Mesenteric fat pad (tissue), 1 donor: ENCODE measurements around the gene EXOSC10. TPM values are rescaled to one million over a fixed set of nuclear protein-coding genes. Genes with fewer than 3 reads are reported as not detected.
"Not testable (repeated sequence)": the region's sequence is repeated elsewhere in the genome, so short reads cannot be mapped to it uniquely, and the experiment has no call there.

Experiments used
- DNase-seq: peaks from one replicate; pipeline ENCODE4 v3.0.0-alpha.2; 2020; ENCODE audit warnings: low spot score
- total RNA-seq: library from RNA; stranded (reverse); fragmentation: NEBNext Ultra II Directional; extraction: Animal tissue kit (Norgen Biotek cat#: 25700); gene quantifications from one replicate; pipeline ENCODE4 v1.2.1, GENCODE V29; 2021
- donor health status: DM: yes; HTN: yes; CAD: no.

The EXOSC10 gene
- total RNA-seq, 1 donor from 2014 or later, result 46.8 TPM

- peak; percentile 60 for DNase-seq
Measured at GRCh38 chr1:11062965-11063401, 36.7 kb downstream of the EXOSC10 start.

- DNase-seq, result peak; percentile 73
Measured at GRCh38 chr1:11061652-11062365, 37.9 kb downstream of the EXOSC10 start.

- DNase-seq, result peak; percentile 97
Measured at GRCh38 chr1:11059968-11060830, 39.5 kb downstream of the EXOSC10 start, which contains the start of gene SRM. SRM (minus strand) TSS chr1:11060018; CDS start chr1:11059943, 75 bp downstream.

GRCh38 chr1:11059155-11059967, 40.3 kb downstream of the EXOSC10 start:
- DNase-seq, result no peak

GRCh38 chr1:11058595-11059154, 41.0 kb downstream of the EXOSC10 start:
- DNase-seq, result no peak

GRCh38 chr1:11058026-11058425, 41.6 kb downstream of the EXOSC10 start:
- no peak for DNase-seq

- DNase-seq, result no peak
Measured at GRCh38 chr1:11057477-11057876, 42.2 kb downstream of the EXOSC10 start.

- no peak for DNase-seq
Measured at GRCh38 chr1:11056504-11056903, 43.2 kb downstream of the EXOSC10 start.

GRCh38 chr1:11055676-11056075, 44.0 kb downstream of the EXOSC10 start:
- DNase-seq, result no peak

- DNase-seq, result no peak
Measured at GRCh38 chr1:11054666-11055065, 45.0 kb downstream of the EXOSC10 start.

- no peak for DNase-seq
Measured at GRCh38 chr1:11054181-11054580, 45.5 kb downstream of the EXOSC10 start.

GRCh38 chr1:11053758-11054137, 45.9 kb downstream of the EXOSC10 start:
- DNase-seq, result no peak

- DNase-seq, result no peak
Measured at GRCh38 chr1:11052839-11053757, 46.6 kb downstream of the EXOSC10 start.

GRCh38 chr1:11051781-11052511, 47.7 kb downstream of the EXOSC10 start:
- no peak for DNase-seq

- not testable (repeated sequence) for DNase-seq
Measured at GRCh38 chr1:11051121-11051520, 48.5 kb downstream of the EXOSC10 start.

- DNase-seq, result no peak
Measured at GRCh38 chr1:11046625-11047365, 52.9 kb downstream of the EXOSC10 start, which contains the start of gene MASP2. MASP2 (minus strand) TSS chr1:11047239; CDS start chr1:11047207, 32 bp downstream.

GRCh38 chr1:11046270-11046566, 53.5 kb downstream of the EXOSC10 start:
- peak; percentile 88 for DNase-seq

GRCh38 chr1:11045428-11046269, 54.0 kb downstream of the EXOSC10 start:
- DNase-seq, result peak; percentile 55
